GM12872 (cell line): ENCODE results near the gene NIP7.

Source experiments
- TF ChIP-seq, protein P1 (sequence below): IDR thresholded peaks from 3 replicates; pipeline ENCODE4 v1.5.1; 2011; ENCODE audit warnings: low read depth, mild to moderate bottlenecking, low read length, moderate library complexity; ENCODE audit not compliant: insufficient read depth

NIP7 gene

GRCh38 chr16:69382421-69382820, 42.8 kb downstream of the NIP7 start:
- TF ChIP-seq, protein P1, sequence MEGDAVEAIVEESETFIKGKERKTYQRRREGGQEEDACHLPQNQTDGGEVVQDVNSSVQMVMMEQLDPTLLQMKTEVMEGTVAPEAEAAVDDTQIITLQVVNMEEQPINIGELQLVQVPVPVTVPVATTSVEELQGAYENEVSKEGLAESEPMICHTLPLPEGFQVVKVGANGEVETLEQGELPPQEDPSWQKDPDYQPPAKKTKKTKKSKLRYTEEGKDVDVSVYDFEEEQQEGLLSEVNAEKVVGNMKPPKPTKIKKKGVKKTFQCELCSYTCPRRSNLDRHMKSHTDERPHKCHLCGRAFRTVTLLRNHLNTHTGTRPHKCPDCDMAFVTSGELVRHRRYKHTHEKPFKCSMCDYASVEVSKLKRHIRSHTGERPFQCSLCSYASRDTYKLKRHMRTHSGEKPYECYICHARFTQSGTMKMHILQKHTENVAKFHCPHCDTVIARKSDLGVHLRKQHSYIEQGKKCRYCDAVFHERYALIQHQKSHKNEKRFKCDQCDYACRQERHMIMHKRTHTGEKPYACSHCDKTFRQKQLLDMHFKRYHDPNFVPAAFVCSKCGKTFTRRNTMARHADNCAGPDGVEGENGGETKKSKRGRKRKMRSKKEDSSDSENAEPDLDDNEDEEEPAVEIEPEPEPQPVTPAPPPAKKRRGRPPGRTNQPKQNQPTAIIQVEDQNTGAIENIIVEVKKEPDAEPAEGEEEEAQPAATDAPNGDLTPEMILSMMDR: no peak

GRCh38 chr16:69384974-69385373, 45.4 kb downstream of the NIP7 start:
- TF ChIP-seq, protein P1: no peak

GRCh38 chr16:69386596-69386995, 47.0 kb downstream of the NIP7 start:
- TF ChIP-seq, protein P1: no peak
